Ectodermal cell (in vitro differentiated cells): ENCODE data around the gene DNAH12.

Experiments used
- H3K27ac ChIP-seq: 2 replicates; pipeline ENCODE4 v1.7.0; 2013; ENCODE audit warnings: mild to moderate bottlenecking, low read depth, low read length; ENCODE audit not compliant: insufficient read depth, poor library complexity, severe bottlenecking
- H3K27me3 ChIP-seq: 2 replicates; pipeline ENCODE4 v1.7.0; 2013; ENCODE audit warnings: mild to moderate bottlenecking, low read length; ENCODE audit not compliant: insufficient read depth, control insufficient read depth, poor library complexity, severe bottlenecking
- H3K36me3 ChIP-seq: one replicate; pipeline ENCODE4 v1.7.0; 2013; ENCODE audit warnings: low read length; ENCODE audit not compliant: control insufficient read depth, insufficient read depth
- H3K4me1 ChIP-seq: one replicate; pipeline ENCODE4 v1.7.0; 2013; ENCODE audit warnings: low read length; ENCODE audit not compliant: control insufficient read depth, insufficient read depth
- H3K4me3 ChIP-seq: 2 replicates; pipeline ENCODE4 v1.7.0; 2013; ENCODE audit warnings: low read depth, low read length, control low read depth; ENCODE audit not compliant: insufficient read depth
- H3K9me3 ChIP-seq: 2 replicates; pipeline ENCODE4 v1.7.0; 2013; ENCODE audit warnings: mild to moderate bottlenecking, low read length, moderate library complexity; ENCODE audit not compliant: control insufficient read depth
- WGBS, 2 experiments: methylation state at CpG; one replicate each; pipeline ENCODE4 v1.1.7; 2013; ENCODE audit warnings: missing lambda C conversion rate in 2 of 2; 5-methylcytosine and 5-hydroxymethylcytosine counted together

The DNAH12 gene

GRCh38 chr3:57292159-57292896 lies 251.8 kb downstream of the DNAH12 start, which contains the start of gene ASB14:
Gene ASB14, minus strand, starts transcription at chr3:57292685. Its CDS starts 652 bp downstream, at chr3:57292033.
- Histone ChIP-seq H3K27me3 (no peaks in the 10 kb centered on the region), H3K4me3 (no peak within 1 kb of the TSS), H3K27ac (no peak within 1 kb of the TSS), H3K9me3 (no peaks in the 10 kb centered on the region), H3K36me3 (no peaks in the 10 kb centered on the region), H3K4me1 (no peaks in the 10 kb centered on the region)
- 94 to 97% methylated on average over 1 of the region's 1 CpG for WGBS, 2 experiments

- WGBS, 2 experiments = 81 to 87% methylated on average over 8 to 9 of the region's 9 CpGs
- no peaks in the 10 kb centered on the region for H3K9me3 ChIP-seq
- H3K4me3 ChIP-seq = no peak overlapping the region
- H3K4me1 ChIP-seq = no peaks in the 10 kb centered on the region
- H3K27me3 ChIP-seq = no peaks in the 10 kb centered on the region
- H3K36me3 ChIP-seq = no peaks in the 10 kb centered on the region
- H3K27ac ChIP-seq = no peak overlapping the region
These were observed 255.7 kb downstream of the DNAH12 start for GRCh38 chr3:57288403-57288802.

- 92 to 95% methylated on average over 2 of the region's 2 CpGs for WGBS, 2 experiments
- Histone ChIP-seq H3K4me3 (no peak overlapping the region), H3K4me1 (no peaks in the 10 kb centered on the region), H3K36me3 (no peaks in the 10 kb centered on the region), H3K9me3 (no peaks in the 10 kb centered on the region), H3K27ac (no peak overlapping the region), H3K27me3 (no peaks in the 10 kb centered on the region)
These were observed 256.9 kb downstream of the DNAH12 start for GRCh38 chr3:57287205-57287604.

GRCh38 chr3:57283334-57283733 lies 260.8 kb downstream of the DNAH12 start:
- Histone ChIP-seq H3K4me3 (no peak overlapping the region), H3K27me3 (no peaks in the 10 kb centered on the region), H3K36me3 (no peaks in the 10 kb centered on the region), H3K9me3 (no peaks in the 10 kb centered on the region), H3K27ac (no peak overlapping the region), H3K4me1 (no peaks in the 10 kb centered on the region)
- 89 to 96% methylated on average over 5 to 6 of the region's 6 CpGs for WGBS, 2 experiments

GRCh38 chr3:57281715-57282114 lies 262.4 kb downstream of the DNAH12 start:
- no peaks in the 10 kb centered on the region for H3K4me1 ChIP-seq
- no CpG with 5 or more reads among the region's 1 CpG for WGBS, 2 experiments
- H3K27ac ChIP-seq = no peak overlapping the region

GRCh38 chr3:57279685-57280084 lies 264.5 kb downstream of the DNAH12 start:
- Histone ChIP-seq H3K36me3 (no peaks in the 10 kb centered on the region), H3K9me3 (no peaks in the 10 kb centered on the region), H3K4me1 (no peaks in the 10 kb centered on the region), H3K27me3 (no peaks in the 10 kb centered on the region), H3K27ac (no peak overlapping the region), H3K4me3 (no peak overlapping the region)
- WGBS, 2 experiments = 91 to 96% methylated on average over 5 of the region's 5 CpGs

More at GRCh38 chr3:57281715-57282114, 262.4 kb downstream of the DNAH12 start:
- Histone ChIP-seq H3K9me3 (no peaks in the 10 kb centered on the region), H3K4me3 (no peak overlapping the region), H3K36me3 (no peaks in the 10 kb centered on the region), H3K27me3 (no peaks in the 10 kb centered on the region)

GRCh38 chr3:57278237-57278636 lies 265.9 kb downstream of the DNAH12 start:
- 85 to 97% methylated on average over 1 of the region's 1 CpG for WGBS, 2 experiments
- no peaks in the 10 kb centered on the region for H3K9me3 ChIP-seq
- H3K27ac ChIP-seq = no peak overlapping the region
- H3K4me3 ChIP-seq = no peak overlapping the region
- H3K4me1 ChIP-seq = no peaks in the 10 kb centered on the region
- no peaks in the 10 kb centered on the region for H3K36me3 ChIP-seq
- H3K27me3 ChIP-seq = no peaks in the 10 kb centered on the region

- no CpG with 5 or more reads among the region's 2 CpGs for WGBS, 2 experiments
- Histone ChIP-seq H3K27ac (no peak overlapping the region), H3K27me3 (no peaks in the 10 kb centered on the region), H3K4me3 (no peak overlapping the region), H3K4me1 (no peaks in the 10 kb centered on the region), H3K9me3 (no peaks in the 10 kb centered on the region), H3K36me3 (no peaks in the 10 kb centered on the region)
These were observed 268.8 kb downstream of the DNAH12 start for GRCh38 chr3:57275393-57275792.

- no peak overlapping the region for H3K27ac ChIP-seq
- H3K27me3 ChIP-seq = no peaks in the 10 kb centered on the region
- H3K4me3 ChIP-seq = no peak overlapping the region
- no peaks in the 10 kb centered on the region for H3K36me3 ChIP-seq
- H3K4me1 ChIP-seq = no peaks in the 10 kb centered on the region
- 90 to 94% methylated on average over 6 of the region's 6 CpGs for WGBS, 2 experiments
- H3K9me3 ChIP-seq = no peaks in the 10 kb centered on the region
These were observed 269.3 kb downstream of the DNAH12 start for GRCh38 chr3:57274845-57275244.

GRCh38 chr3:57268416-57268815 lies 275.7 kb downstream of the DNAH12 start:
- Histone ChIP-seq H3K27ac (no peak overlapping the region), H3K4me1 (no peaks in the 10 kb centered on the region), H3K4me3 (no peak overlapping the region), H3K9me3 (no peaks in the 10 kb centered on the region), H3K36me3 (peaks cover 6% of the 10 kb centered on the region), H3K27me3 (no peaks in the 10 kb centered on the region)
- 100% methylated on average over 1 of the region's 1 CpG; no CpG with 5 or more reads in 1 of the 2 experiments for WGBS, 2 experiments
